HFFc6 (cell line): Measurements from ENCODE around the gene TMEM161B. TPM values are rescaled to one million over a fixed set of nuclear protein-coding genes. Genes with fewer than 3 reads are reported as not detected.

Experiments
- DNase-seq: peaks from one replicate; pipeline ENCODE4 v3.0.0-alpha.2; 2018
- H3K27ac Mint-ChIP-seq: 2 replicates; pipeline ENCODE4 v1.8.0; 2020; ENCODE audit warnings: mild to moderate bottlenecking, mixed read lengths
- H3K27me3 Mint-ChIP-seq: 2 replicates; pipeline ENCODE4 v1.8.0; 2021; ENCODE audit warnings: mild to moderate bottlenecking, moderate library complexity, mixed read lengths; ENCODE audit not compliant: insufficient read depth
- H3K36me3 Mint-ChIP-seq: 2 replicates; pipeline ENCODE4 v1.8.0; 2021; ENCODE audit warnings: low read depth, mixed read lengths
- H3K4me1 Mint-ChIP-seq: 2 replicates; pipeline ENCODE4 v1.8.0; 2020; ENCODE audit warnings: low read depth, mixed read lengths
- H3K4me3 Mint-ChIP-seq: 2 replicates; pipeline ENCODE4 v1.8.0; 2020; ENCODE audit warnings: mild to moderate bottlenecking, moderate library complexity, mixed read lengths
- H3K9me3 Mint-ChIP-seq: 2 replicates; pipeline ENCODE4 v1.8.0; 2020; ENCODE audit warnings: mild to moderate bottlenecking, mixed read lengths
- total RNA-seq, 6 experiments: library from RNA; stranded (reverse); fragmentation: NEBNext Ultra II Directional; extraction: Animal tissue kit (Norgen Biotek cat#: 25700); gene quantifications; 2 replicates in 1 of 6; 3 replicates in 5 of 6; pipeline ENCODE4 v1.2.3, GENCODE V29; 2021
- TF ChIP-seq, protein P1 (sequence below): fragments of 200-600 bp; sonication (generic); IDR thresholded peaks from 2 replicates; pipeline ENCODE4 v1.5.0; 2021; ENCODE audit warnings: antibody characterized with exemption, mild to moderate bottlenecking

Gene TMEM161B
- total RNA-seq, 6 experiments from 2014 or later = 9.0 to 12.0 (median 9.5) TPM

DNA sequence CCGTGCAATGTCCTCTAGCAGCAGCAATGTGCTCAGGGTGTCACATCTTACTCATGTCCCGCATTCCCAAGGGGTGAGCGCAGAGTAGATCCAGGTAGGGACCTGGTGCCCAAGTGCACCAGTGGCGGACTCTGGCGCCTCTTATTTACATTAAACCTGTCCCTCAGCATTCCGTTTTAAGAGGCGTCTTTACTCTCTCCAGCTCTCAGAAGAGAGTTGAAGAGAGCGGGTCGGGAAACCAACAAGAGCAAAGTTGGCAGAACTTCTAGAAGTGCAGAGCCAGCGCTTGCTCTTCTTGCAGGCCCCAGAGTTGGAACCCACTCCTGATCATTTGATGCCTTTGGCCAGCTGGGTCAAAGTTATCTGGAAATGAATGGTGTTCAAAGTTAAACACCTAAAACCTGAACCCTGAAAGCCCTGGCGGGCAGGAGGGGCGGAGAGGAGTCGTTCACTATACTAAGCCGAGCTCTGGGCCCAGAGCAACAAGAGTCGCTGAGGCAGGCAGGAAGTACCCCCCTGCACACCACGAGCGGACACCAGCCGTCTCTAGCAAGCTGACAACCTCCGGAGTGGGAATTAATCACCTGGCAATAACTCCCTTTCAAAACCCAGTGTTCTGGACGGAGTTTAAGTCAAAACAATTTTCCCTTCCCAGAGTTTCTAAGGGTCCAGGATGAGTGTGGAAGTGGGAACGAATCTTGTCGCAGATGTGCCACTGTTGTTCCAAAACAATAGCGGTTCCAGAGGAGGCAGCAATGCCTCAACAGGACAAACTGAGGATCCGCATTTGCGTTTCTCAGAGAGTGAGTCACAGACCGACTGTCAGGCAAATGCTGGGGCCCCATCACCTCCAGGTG is 122.8 kb downstream of the TMEM161B start:
- no peak for DNase-seq
- Mint-ChIP-seq H3K27me3 (peaks cover 29% of the 10 kb centered on the region), H3K4me1 (peaks cover 19% of the 10 kb centered on the region), H3K27ac (no peak overlapping the region), H3K36me3 (no peaks in the 10 kb centered on the region), H3K9me3 (no peaks in the 10 kb centered on the region), H3K4me3 (0 out of 2 replicates have a peak overlapping the region, but pooled peaks have one; percentile 67)
- TF ChIP-seq, protein P1, sequence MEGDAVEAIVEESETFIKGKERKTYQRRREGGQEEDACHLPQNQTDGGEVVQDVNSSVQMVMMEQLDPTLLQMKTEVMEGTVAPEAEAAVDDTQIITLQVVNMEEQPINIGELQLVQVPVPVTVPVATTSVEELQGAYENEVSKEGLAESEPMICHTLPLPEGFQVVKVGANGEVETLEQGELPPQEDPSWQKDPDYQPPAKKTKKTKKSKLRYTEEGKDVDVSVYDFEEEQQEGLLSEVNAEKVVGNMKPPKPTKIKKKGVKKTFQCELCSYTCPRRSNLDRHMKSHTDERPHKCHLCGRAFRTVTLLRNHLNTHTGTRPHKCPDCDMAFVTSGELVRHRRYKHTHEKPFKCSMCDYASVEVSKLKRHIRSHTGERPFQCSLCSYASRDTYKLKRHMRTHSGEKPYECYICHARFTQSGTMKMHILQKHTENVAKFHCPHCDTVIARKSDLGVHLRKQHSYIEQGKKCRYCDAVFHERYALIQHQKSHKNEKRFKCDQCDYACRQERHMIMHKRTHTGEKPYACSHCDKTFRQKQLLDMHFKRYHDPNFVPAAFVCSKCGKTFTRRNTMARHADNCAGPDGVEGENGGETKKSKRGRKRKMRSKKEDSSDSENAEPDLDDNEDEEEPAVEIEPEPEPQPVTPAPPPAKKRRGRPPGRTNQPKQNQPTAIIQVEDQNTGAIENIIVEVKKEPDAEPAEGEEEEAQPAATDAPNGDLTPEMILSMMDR = no peak

DNA sequence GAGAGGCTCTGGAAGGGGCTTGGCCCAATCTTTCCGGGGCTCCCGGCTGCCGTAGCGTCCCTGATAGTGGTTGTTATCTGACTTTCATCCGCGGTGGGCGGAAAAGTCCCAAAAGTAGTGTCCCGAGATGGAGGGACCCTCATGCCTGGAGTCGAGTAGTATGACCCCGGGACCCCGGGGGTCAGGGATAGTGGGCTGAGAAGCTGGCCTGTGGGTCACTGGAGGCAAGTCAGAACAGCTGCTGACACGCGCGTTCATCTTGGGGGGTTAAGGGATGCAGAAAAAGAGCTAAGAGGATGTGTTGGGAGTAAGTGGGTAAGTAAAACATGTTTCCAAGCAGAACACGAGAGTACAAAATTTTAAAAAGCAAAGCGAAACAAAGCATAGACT is 123.4 kb downstream of the TMEM161B start:
- Mint-ChIP-seq H3K4me3 (0 out of 2 replicates have a peak overlapping the region, but pooled peaks have one; percentile 67), H3K9me3 (no peaks in the 10 kb centered on the region), H3K4me1 (peaks cover 19% of the 10 kb centered on the region), H3K27ac (no peak overlapping the region), H3K27me3 (peaks cover 29% of the 10 kb centered on the region), H3K36me3 (no peaks in the 10 kb centered on the region)
- no peak for DNase-seq
- TF ChIP-seq, protein P1 = no peak
